IMR-90 (cell line): Measurements from ENCODE around the gene PCP4L1.

ENCODE experiments used
- BHLHE40 ChIP-seq: fragments of 150-350 bp; IDR thresholded peaks from 2 replicates; pipeline ENCODE4 v1.6.1; 2016; ENCODE audit warnings: mild to moderate bottlenecking, low read depth, low read length
- POLR2A ChIP-seq: IDR thresholded peaks from 2 replicates; pipeline ENCODE4 v1.6.1; 2012; ENCODE audit warnings: mild to moderate bottlenecking, low read depth, low read length
- RAD21 ChIP-seq: IDR thresholded peaks from 2 replicates; pipeline ENCODE4 v1.6.1; 2012; ENCODE audit warnings: low read length, improper control_type of control experiment
- RFX5 ChIP-seq: IDR thresholded peaks from 2 replicates; pipeline ENCODE4 v1.8.0; 2012; ENCODE audit warnings: low read depth, mild to moderate bottlenecking, low read length, moderate library complexity
- TF ChIP-seq, protein P1 (sequence below): conservative IDR thresholded peaks from 2 replicates; pipeline ENCODE4 v1.5.1; 2012; ENCODE audit warnings: mild to moderate bottlenecking, low read depth, low read length, improper control_type of control experiment

DNA sequence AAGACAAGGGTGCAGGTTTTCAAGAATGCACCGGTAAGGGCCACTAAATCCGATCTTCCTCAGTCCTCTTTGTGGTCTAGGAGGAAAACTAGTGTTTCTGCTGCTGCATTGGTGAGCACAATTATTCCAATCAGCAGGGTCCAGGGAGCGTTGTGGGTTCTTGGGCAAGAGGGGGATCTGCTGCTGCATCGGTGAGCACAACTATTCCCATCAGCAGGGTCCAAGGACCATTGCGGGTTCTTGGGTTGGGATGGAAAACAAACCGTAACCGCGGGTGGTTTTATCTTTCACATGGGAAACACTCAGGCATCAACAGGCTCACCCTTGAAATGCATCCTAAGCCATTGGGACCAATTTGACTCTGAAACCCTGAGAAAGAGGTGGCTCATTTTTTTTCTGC lies 7.0 kb upstream of the PCP4L1 start:
- TF ChIP-seq POLR2A (no peak), RFX5 (no peak), BHLHE40 (no peak), RAD21 (no peak)
- TF ChIP-seq, protein P1, sequence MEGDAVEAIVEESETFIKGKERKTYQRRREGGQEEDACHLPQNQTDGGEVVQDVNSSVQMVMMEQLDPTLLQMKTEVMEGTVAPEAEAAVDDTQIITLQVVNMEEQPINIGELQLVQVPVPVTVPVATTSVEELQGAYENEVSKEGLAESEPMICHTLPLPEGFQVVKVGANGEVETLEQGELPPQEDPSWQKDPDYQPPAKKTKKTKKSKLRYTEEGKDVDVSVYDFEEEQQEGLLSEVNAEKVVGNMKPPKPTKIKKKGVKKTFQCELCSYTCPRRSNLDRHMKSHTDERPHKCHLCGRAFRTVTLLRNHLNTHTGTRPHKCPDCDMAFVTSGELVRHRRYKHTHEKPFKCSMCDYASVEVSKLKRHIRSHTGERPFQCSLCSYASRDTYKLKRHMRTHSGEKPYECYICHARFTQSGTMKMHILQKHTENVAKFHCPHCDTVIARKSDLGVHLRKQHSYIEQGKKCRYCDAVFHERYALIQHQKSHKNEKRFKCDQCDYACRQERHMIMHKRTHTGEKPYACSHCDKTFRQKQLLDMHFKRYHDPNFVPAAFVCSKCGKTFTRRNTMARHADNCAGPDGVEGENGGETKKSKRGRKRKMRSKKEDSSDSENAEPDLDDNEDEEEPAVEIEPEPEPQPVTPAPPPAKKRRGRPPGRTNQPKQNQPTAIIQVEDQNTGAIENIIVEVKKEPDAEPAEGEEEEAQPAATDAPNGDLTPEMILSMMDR, result no peak
